RPMI7951 (cell line): ENCODE results near the gene DEUP1. TPM values are rescaled to one million over a fixed set of nuclear protein-coding genes. Genes with fewer than 3 reads are reported as not detected.

Experiments used
- DNase-seq: peaks from one replicate; pipeline ENCODE4 v3.0.0-alpha.2; 2012; ENCODE audit warnings: low read depth
- total RNA-seq: library from RNA; depleted of rRNA; stranded (reverse); fragments of >200 nt; shearing (Covaris generic); gene quantifications from 2 replicates; pipeline ENCODE4 v1.2.3, GENCODE V29; 2014; rRNA removed

The DEUP1 gene
- total RNA-seq, 1 experiment from 2014 or later, result not detected

GRCh38 chr11:93478841-93479240 is 148.3 kb downstream of the DEUP1 start:
- no peak for DNase-seq

DNA sequence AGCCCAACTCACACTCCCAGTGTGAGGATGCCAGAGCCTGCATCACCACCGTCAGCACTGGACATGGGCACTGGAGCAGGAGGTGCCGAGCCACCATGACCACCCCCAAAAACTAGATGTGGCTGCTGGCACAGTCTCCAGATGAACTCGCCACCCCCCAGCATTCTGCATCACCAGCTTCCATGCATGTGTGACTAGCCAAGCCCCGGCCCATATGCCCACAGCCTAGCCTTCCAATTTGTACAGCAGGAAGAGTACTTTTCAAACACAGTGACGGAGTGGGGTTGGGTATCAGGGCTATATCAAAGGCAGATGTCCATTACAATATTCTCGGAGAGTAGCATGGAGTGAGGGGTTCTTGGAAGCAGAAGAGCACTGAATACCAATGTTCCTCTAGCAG is 149.7 kb downstream of the DEUP1 start:
- DNase-seq, result no peak

DNA sequence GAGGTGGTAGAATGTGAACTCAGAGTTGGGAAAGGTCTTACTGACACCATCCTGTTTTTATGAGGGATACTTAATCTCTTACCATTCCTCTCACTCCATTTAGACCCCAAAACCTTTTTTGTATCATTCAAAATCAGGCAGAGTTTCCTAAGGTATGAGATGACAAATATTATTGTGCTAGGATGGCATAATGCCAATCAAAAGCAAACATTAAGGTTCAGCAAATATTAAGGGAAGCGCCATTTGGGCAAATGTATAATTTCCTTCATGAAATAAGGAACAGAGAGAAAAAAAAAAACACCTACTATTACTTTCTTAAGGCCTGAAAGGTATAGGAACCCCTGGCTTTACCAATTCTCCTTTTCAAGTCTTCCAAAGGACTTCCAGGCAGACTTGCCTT is 150.2 kb downstream of the DEUP1 start:
- no peak for DNase-seq

- no peak for DNase-seq
These were observed 150.7 kb downstream of the DEUP1 start for GRCh38 chr11:93481279-93481678.

DNA sequence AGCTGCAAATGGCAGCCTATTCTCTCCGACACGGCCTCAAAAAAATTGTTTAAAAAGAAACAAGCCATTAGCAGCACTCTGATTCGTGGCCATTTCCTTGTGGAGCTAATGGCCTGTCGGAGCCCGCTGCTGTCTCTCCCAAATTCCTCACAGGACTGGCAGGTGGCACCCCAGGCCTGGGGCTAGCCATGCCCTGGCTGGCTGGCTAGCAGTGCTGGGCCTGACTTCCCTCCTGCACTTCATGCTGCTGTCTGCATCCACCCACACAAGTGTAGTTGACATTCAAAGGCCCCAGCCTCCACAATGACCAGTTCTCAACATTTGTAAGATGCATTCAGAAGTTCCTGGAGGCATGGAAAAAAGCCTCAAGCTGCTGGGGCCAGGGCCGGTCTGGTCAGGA is 151.2 kb downstream of the DEUP1 start:
- DNase-seq, result no peak

DNA sequence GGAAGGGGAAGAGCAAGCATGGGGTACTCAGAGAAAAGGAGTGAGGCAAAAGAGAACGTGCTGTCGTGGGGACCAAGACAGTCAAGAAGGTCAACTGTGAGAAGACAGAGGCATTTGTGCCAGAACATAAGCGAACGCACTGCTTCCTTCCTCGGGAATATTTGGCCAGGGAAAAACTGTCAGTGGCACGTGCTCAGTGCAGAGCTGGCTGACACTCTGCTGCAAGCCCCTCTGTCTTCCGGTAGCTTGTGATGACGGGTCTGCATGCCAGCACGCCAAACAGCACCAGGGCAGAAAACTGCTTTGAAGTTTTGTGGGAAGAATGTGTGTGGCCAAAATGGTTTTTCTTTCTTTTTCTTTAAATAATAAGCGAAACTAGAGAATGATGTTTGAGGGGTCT is 152.0 kb downstream of the DEUP1 start:
- DNase-seq, result no peak

DNA sequence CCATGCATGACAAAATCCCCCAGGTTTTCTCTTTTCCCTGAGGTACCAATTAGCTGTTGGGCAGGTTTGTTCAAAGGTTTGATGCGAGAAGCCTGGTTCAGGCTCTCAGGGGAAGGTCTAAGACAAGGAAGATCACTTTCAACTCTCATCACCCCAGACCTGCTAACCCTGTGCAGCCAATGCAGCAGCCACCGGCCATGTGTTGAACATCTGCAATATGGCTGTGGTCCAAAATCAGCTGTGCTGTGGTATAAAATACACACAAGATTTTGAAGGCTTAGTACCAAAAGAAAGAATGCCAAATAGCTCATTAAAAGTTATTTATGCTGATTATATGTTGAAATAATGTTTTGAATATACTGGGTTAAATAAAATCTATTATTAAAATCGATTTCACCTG is 154.2 kb downstream of the DEUP1 start:
- peak; percentile 36 for DNase-seq

DNA sequence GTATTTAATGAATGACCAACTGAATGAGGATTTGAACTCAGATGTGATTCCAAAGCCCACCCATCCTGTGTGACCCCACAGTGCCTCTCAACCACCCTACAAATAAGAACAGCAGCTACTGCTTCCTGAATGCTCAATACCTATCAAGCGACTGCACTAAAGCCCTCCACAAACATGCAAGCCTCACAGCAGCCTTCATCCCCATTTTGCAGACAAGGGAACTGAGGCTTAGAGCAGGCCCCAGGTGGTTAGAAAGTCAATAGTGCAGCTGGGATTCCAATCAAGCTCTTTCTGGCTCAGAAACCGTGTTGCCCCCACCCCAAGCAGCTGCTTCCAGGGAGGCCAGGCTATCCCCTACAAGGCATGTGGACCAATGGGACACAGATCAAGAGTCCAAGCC is 155.4 kb downstream of the DEUP1 start:
- no peak for DNase-seq

DNA sequence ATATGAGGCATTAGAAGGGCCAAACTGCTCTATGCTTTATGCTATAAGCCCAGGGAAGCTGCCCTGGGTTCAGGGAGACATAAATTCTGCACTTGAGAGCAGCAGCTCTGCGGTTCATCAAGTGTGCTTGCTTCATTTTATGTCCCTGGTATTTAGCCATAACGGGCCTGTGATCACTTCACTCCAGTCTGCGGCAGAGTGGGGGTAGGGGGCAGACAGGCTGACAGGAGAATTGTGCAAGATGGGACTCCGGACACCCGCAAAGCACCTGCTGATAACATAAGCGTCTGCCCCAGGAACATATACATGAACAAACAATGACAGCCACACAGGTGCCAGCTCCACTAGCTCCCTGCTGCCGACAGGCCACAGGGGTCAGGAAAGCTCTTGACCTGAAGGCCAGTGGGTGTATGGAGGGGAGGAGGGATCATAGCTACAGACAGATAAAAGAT is 156.5 kb downstream of the DEUP1 start:
- no peak for DNase-seq

Other genes with a start within 250 kb of the DEUP1 start
- gene SLC36A4, start 132.8 kb upstream of the DEUP1 start, total RNA-seq, result 6.7 and 16.7 TPM in 2 replicates
- 4.2 and 7.2 TPM in 2 replicates for gene SMCO4, start 212.6 kb downstream of the DEUP1 start, total RNA-seq